WTC11 (cell line): ENCODE results near the gene PCBP3.

Experiments
- ATF1 ChIP-seq: sonication (generic); formaldehyde crosslinking; IDR thresholded peaks from 2 replicates; pipeline ENCODE4 v1.8.1; 2023; ENCODE audit warnings: mild to moderate bottlenecking, moderate library complexity, missing genetic modification reagents
- CREB1 ChIP-seq: sonication (generic); formaldehyde crosslinking; IDR thresholded peaks from 2 replicates; pipeline ENCODE4 v1.8.0; 2023; ENCODE audit warnings: mild to moderate bottlenecking, missing genetic modification reagents
- CREM ChIP-seq: sonication (generic); formaldehyde crosslinking; IDR thresholded peaks from 2 replicates; pipeline ENCODE4 v1.8.1; 2022; ENCODE audit warnings: mild to moderate bottlenecking, missing genetic modification reagents, moderate library complexity
- FOXJ3 ChIP-seq: sonication (generic); formaldehyde crosslinking; IDR thresholded peaks from 2 replicates; pipeline ENCODE4 v1.9.0; 2021; ENCODE audit warnings: missing genetic modification reagents, mild to moderate bottlenecking, borderline replicate concordance
- JUN ChIP-seq: sonication (generic); formaldehyde crosslinking; IDR thresholded peaks from 2 replicates; pipeline ENCODE4 v1.8.0; 2023; ENCODE audit warnings: mild to moderate bottlenecking, missing genetic modification reagents
- KAT7 ChIP-seq: sonication (generic); formaldehyde crosslinking; IDR thresholded peaks from 2 replicates; pipeline ENCODE4 v1.8.1; 2023; ENCODE audit warnings: missing genetic modification reagents, mild to moderate bottlenecking, borderline replicate concordance
- NFE2L1 ChIP-seq: sonication (generic); formaldehyde crosslinking; IDR thresholded peaks from 2 replicates; pipeline ENCODE4 v1.8.1; 2023; ENCODE audit warnings: missing genetic modification reagents
- NR3C1 ChIP-seq: sonication (generic); formaldehyde crosslinking; conservative IDR thresholded peaks from 2 replicates; pipeline ENCODE4 v1.8.1; 2023; ENCODE audit warnings: low read depth, mild to moderate bottlenecking, missing genetic modification reagents
- TF ChIP-seq, protein P1 (sequence below): fragments of 200-600 bp; IDR thresholded peaks from 2 replicates; pipeline ENCODE4 v1.8.0; 2022; ENCODE audit warnings: antibody characterized with exemption

DNA sequence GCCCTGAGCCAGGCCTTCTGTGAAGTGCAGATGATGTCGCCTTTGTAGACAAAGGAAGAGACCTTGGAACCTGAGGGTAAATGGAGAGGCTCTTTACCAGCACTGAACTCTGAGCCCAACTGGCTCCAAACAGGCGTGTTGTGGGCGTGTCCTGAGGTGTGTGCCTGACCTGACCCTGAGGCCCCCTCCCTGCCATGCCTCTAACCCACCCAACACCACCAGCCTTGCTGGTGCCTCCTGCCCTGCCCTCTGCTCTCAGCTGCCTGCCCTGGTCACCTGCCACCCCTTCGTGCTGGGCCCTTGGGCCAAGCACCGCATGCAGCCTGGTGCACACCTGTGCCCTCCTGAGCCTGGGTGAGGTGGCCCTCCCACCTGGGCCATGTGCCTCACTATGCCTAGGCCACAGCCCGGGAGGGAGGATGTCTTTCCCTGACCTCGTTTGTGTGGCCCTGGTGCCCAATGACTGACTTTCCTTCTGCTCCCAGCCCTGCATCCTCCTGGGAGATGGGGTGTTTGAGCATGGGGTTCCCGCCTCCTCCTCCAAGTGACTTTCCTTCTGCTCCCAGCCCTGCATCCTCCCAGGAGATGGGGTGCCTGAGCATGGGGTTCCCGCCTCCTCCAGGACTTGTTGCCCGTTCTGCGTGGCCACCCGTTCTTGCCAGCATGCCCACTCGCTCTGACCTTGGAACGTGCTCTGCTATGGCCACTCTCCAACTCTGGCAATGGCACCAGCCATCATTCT, 157.0 kb downstream of the PCBP3 start:
- TF ChIP-seq FOXJ3 (CRISPR knock-in tag), result no peak
- TF ChIP-seq, protein P1, sequence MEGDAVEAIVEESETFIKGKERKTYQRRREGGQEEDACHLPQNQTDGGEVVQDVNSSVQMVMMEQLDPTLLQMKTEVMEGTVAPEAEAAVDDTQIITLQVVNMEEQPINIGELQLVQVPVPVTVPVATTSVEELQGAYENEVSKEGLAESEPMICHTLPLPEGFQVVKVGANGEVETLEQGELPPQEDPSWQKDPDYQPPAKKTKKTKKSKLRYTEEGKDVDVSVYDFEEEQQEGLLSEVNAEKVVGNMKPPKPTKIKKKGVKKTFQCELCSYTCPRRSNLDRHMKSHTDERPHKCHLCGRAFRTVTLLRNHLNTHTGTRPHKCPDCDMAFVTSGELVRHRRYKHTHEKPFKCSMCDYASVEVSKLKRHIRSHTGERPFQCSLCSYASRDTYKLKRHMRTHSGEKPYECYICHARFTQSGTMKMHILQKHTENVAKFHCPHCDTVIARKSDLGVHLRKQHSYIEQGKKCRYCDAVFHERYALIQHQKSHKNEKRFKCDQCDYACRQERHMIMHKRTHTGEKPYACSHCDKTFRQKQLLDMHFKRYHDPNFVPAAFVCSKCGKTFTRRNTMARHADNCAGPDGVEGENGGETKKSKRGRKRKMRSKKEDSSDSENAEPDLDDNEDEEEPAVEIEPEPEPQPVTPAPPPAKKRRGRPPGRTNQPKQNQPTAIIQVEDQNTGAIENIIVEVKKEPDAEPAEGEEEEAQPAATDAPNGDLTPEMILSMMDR, result no peak
- TF ChIP-seq CREB1 (CRISPR knock-in tag), result no peak
- no peak for TF ChIP-seq JUN (CRISPR knock-in tag)
- TF ChIP-seq ATF1 (CRISPR knock-in tag), result no peak
- TF ChIP-seq NFE2L1 (CRISPR knock-in tag), result no peak
- no peak for TF ChIP-seq NR3C1 (CRISPR knock-in tag)
- no peak for TF ChIP-seq KAT7 (CRISPR knock-in tag)
- no peak for TF ChIP-seq CREM (CRISPR knock-in tag)
